Hematopoietic multipotent progenitor cell treated with erythropoietin and hydrocortisone succinate and interleukin-3 and kit ligand, for 8 days (in vitro differentiated cells): ENCODE data around the gene ADCY5.

Experiments
- DNase-seq: peaks from one replicate; pipeline ENCODE4 v3.0.0-alpha.2; 2015

Gene ADCY5

DNA sequence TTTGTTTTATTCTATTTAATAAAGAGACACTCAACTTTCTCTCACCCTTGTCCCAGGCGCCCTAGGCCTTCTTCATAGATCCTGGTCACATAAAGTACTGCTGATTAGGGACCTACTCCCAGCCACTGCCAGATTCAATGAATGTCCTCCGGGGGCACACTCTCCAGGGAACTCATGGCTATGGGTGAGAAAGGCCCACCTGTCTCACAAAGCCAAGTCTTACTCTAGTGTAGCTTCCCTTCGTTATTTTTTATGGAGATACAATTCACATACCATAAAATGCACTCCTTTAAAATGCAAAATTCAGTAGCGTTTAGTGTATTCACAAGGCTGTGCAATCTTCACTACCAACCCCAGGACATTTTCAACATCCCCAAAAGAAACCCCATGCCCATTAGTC, 87.8 kb downstream of the ADCY5 start:
- DNase-seq: no peak

DNA sequence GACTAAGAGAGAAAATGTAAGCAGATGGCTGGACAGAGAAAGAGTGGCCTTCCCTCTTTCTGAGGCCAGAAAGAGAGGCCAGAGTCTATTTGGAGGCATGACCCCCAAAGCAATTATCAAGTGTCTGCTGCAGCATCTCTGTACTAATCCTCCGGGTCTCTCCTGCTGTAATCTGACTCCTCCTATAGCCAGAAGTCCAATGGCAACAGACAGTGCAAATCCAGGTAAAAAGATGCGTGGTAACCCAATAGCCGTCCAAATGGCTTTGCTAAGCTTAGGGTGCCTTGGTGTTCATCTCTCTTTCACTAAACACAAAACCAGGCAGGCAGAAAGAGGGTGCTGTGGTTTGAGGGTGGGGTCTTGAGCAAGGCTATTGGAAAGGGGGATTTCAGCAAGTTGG, 91.6 kb downstream of the ADCY5 start:
- DNase-seq: no peak

DNA sequence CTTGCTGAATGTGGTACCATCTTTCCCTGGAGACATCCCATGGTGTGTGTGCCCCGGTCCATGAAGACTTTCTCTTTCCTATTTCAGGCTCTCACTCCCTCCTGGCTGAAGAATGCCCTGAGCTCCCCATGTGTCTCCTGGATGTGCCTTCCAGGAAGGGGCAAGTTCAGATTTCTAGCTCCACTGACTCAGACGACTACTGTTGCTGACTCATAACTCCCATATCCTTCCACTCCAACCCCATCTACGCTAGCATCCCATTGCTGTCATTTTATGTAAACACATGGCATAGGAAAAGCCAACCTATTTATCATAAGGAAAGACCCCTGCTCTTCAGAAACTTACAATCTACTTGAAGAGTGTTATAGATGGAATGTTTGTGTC, 95.0 kb downstream of the ADCY5 start:
- no peak for DNase-seq

DNA sequence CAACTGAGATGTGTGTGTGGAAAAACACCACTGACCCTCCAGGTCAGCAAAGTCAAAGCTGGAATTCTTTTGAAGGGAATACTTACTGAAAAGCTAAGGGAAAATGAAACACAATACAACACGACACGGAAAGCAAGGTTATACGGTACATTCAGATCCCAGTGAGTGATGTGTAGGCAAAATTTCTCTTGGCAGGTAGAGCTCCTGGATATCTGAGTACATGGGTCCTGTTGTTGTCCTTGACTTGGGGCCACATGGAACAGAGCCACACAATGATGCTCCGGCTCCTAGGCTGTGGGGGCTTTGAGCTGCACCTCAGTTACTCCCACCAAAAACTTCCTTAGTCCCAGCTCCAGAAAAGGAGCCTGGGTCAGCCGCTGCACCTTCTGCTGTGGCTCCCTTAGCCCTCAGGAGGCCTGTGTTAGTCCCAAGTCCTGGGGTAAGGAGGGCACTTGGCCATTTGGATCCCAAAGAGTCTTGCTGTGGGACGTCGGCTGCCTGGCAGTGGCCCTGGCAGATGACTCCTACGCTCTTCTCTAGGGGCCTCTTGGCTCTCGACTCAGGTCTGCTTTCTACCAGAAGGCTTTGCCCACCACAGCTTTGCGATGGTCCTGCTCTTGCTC, 95.6 kb downstream of the ADCY5 start:
- no peak for DNase-seq

DNA sequence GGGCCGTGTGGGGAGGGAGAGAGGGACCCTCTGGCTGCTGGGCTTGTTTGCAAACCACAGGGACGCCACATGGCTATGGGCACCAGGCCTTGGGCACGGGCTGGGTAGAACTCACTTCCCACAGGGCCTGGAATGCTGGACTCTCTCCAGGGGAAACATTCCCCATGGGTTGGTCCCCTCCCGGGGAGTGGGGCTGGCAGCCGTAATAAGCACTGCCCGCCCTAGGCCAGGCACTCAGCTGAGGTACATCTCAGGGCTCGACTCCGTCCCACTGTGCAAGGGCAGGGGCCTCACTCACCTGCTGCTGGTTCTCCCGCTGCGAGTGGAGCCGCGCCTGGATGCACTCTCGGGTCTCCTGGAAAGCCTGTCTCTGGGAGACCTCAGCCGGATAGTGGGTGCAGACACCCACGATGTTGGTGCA, 96.7 kb downstream of the ADCY5 start:
- no peak for DNase-seq

DNA sequence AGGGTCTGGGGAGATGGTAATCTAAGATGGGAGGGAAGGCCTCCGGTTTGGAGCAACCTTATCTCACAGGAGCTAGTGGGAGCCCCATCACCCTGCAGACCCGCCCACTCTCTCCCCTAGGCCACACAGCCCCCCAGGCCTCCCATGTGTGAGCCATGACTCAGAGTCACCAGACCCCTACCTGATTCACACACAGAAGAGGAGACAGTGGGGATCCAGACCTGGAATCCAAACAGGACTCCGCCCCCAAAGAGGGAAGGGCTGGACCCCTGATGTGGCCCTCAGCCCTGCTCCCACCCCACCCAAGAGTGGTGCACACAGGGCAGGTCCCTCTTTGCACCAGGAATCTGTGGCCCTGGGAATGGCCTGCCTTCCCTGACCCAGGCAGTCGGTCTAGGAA, 97.4 kb downstream of the ADCY5 start:
- no peak for DNase-seq

DNA sequence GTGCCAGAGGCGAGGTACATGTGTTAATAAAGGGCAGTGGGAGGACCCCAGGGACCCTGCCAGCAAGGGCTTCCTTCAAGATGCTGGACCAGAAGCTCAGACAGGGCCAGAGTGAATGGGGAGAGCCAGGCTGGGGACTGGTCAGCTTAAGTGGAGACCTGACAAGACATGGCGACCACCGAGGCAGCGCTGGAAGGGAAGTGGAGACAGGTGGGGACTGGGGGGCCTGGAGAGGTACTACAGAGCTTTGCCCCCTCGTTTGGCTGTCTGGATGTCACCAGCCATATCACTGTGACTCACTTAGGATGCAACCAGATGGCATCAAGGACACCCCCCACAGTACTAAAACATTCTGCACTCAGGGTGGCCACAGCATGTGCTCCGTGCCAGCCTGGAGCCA, 97.9 kb downstream of the ADCY5 start:
- no peak for DNase-seq

DNA sequence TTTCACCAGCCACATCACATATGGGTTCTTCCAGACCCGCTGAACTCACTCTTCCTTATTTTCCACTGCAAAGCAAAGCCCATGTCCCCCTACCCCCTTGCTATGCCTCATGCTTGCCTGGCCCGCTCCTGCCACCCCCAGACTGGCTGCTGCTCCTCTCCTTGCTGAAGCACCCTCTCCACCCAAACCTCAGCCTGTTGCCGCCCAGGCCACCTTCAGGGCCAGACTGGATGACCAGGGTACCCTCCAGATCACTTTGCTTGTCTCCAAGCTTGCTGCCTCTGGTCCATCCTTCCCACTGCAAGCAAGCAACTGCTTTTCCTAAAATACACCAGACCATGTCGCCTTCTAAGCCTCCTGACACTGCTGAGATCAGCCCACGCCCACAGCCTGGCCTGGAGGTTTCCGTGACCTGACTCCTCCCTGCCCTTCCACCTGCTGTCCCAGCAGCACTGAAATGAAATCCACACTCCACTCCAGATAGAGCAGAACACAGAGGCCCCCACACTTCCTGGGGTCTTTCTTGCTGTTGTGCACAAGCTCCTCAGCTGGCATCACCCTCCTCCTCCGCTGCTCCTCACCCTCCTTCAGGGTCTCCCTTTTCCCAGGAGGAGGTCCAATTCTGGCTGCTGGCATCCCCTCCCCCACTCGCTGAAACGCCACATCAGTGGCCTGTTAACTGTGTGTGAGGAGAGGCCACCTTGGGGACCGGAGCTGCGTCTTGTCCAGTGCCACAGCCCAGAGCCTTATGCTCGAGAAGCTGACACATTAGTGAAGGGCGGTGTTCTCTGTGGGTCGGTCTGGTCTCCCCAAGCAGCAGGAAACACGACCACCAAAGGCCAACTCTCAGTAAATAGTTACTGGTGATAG, 99.1 kb downstream of the ADCY5 start:
- no peak for DNase-seq

DNA sequence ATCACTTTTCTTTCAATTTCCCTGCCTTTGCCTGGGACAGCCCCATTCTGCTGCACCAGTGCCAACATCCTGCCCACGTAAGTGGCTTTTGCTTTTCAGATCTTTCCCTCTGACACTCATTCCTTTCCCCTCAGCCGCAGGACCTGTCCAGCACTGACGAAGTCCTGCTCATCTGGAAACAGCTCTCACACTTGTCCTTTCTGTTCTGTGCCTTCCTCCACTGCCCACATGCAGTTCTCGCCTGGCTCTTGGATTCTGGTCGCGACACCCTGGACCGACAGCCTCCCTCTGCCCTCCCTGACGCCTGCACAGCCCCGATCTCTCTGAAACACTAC, 99.7 kb downstream of the ADCY5 start:
- DNase-seq: no peak

DNA sequence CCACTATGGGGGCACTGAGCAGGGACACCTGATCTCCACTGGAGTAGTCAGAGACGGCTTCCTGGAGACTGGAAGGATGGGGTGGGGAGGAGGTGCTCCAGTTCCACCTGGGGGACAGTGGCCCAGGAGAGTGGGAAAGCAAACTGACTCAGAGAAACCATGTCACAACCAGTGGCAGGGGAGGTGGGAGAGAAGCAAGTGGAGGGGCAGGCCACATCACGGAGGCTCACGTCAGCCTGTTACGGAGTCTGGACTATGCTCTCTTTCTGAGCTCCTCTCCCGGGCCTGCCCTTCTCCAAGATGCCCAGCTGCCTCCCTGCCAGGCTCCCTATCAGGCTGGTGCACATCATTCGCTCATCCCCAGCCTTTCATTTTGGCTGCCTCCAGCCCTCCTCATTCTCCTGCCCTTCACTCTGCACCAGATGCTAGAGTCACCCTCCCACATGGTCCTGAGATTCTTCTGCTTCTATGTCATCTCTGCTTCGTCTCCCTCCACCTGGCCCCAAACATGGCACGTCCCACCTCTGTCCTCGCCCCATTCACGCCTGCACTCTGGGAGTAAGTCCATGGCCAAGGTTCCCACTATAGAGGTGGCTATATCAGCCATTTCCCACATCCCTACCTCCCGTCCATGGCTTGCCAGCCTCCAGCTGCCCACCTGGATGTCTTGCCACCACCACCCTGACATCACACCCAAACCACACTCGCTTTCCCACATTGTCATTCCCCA, 100.3 kb downstream of the ADCY5 start:
- no peak for DNase-seq

DNA sequence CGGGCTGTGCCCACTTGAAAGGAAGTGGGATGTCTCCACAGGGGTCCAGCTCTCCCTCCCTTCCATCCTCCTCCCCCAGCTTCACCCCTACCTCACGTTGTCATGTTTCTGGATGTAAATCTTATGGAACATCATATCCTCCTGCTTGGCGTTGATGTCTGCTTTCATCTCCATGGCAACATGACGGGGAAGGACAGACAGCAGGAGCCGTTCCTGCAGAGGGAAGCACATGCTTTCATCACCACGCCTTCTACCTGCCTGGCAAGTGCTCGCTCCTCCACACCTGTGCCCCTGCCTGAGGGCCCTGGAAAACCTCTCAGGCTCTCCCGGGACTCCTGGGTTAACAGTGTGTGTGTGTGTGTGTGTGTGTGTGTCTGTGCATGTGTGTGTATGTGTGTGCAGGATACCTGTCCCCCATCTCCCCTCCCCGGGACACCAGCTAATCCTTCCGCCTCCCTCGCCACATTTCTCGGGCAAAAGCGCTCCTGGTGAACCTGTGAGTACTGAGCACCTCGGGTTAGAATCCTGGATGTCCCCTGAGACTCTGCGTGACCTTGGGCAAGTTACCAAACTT, 101.1 kb downstream of the ADCY5 start:
- DNase-seq: no peak

DNA sequence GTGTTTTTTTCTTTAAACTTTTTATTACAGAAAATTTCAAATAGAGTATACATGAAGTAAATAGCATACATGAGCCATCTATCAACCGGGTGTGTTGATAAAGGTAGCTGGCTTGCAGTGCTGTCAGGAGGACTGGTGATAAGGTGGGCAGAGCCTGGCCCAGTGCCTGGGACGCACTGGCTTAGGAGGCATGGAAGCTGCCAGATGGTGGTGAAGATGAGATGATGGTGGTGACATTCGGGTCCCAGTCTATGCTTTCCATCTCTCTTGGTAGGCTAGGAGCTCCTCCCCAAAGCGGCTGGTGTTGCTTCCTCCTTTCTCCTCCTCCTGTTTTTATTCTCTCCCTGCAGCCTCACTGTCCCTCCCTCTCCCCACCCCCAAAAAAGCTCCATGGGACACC, 101.7 kb downstream of the ADCY5 start:
- DNase-seq: peak; percentile 90

DNA sequence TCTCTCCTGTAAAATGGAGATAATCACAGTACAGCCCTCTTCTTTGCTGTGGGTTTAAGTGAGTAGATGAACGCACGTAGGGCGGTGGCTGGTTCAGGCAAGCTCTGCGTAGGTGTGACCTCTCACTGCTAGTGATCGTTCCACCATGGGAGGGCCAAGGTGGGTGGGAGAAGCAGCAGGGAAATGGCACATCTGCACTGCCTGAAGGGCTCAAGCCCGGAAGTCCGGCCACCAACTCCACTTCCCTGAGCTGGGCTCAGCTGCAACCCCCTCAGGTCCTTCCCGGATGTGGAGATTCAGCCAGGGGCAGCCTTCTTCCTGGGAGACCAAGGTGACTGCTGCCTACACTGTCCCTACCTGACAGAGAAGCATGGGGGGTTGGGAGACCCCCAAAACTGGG, 102.9 kb downstream of the ADCY5 start:
- DNase-seq: peak; percentile 2

DNA sequence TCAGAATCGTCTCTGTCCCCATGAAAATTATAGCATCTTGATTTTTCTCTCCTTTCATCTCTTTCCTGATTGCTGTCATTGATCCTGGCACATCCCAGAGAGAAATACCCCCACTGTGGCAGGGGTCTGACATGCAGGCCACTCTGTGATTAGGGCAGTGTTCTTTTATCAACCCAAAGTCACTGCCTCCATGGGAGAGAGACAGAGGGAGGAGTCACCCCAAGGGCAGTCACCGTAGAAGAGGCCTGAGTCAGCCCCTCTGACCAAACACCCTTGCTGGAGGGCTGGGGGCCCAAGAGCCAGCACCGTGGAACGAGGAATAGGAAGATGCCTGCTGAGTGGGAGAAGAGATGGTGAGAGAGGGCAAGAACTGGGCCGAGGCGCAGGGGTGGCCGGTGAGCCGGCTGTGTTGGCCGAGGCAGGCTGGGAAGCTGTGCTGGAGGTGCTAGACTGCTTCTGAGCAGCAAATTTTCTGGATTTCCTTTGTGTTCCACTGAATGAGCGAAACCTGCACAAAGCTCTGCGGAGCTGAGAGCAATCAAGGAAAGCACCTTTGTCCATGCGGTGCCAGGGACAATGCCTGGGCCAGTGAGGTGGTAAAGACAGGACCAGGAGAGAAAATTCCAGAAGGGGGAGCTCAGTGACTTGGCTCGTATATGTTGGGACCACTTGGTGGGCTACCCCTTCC, 103.8 kb downstream of the ADCY5 start:
- DNase-seq: no peak

DNA sequence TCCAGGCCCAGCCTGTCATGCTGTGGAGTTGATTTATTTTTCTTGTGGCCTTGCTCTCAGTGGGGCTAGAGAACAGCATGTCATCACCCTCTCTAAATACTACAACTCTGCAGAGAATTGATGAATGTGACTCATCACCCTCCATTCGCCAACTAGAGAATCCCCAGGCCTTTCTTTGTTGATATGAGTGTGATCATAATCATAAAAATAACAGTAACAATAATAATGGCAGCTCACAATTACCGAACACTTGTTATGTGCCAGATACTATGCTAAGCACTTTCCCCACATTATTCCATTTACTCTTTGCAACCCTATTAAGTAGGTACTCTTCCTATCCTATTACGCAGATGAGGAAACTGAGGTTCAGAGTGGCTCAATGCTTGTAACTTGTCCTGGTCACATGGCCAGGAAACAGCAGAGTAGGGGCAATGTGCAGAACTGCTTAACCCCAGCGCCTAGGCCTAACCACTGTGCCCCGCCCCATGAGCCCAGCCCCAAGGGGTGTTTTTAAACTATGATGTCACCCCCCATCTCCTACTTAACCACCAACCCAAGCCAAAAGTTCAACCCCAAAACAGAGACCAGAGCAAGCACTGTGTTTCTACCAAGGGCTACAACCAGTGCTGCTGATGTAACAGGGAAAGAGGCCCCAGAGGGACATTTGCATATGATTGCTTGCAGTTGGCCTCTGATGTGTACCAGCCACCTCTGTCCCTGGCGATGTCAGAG, 104.5 kb downstream of the ADCY5 start:
- peak; percentile 6 for DNase-seq

DNA sequence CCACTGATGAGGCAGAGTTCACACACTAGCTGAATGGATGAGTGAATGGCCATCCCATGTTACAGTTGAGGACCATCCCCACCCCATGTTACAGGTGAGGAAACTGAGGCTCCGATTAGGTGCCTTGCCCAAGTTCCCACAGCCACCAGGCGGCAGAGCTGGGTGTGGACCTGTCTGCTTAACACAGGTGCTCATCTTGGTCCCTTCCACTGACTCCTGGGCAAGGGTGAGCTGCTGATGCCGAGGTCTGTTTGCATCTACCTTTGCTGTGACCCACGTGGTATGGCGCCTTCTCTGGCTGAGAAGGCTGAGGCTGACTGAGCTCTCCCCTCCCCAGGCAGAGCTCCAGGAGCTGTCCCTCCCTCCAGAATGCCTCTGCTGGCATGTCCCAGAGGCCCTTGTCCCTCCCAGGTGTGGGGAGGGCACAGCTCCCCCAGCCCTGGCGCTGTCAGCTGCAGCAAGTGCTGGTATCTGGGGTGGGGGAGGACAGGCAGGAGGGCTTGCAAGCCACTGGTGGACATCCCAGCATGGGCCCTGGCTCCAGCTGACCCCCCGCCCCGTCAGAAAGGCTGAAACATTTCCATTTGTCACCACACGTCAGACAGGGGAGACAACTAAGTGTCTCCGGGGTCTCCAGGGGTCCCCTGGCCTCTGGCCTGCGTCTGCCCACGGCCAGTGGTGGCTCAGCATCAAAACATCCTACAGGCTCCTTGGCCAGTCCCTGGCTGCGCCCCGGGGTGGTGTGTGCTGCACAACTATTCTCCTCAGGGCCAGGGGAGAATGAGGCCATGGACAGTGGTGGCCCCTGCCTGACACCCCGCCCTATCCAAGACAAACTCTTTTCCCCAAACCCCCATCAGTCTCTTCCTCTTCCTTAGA, 105.4 kb downstream of the ADCY5 start:
- no peak for DNase-seq

DNA sequence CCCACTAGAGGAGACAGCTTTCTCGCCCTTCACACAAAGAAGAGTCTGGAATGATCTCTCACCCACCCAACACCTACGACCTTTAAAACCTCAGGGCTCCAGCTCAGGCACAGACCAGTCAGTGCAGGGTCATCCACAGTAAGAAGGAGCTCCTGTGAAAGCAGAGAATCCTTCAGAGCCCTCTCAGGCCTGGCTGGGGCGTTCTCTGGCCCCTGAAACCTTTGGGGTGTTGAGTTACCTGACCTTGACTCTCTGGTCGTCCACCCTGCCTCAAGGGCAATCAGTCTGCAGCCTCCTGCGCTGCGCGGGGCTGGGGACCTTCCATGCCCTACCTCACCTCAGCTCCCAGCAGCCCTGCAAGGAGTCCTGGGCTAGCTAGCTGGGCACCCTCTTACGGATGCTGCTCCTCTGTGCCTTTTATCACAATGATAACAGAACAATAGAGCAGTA, 106.2 kb downstream of the ADCY5 start:
- DNase-seq: no peak

DNA sequence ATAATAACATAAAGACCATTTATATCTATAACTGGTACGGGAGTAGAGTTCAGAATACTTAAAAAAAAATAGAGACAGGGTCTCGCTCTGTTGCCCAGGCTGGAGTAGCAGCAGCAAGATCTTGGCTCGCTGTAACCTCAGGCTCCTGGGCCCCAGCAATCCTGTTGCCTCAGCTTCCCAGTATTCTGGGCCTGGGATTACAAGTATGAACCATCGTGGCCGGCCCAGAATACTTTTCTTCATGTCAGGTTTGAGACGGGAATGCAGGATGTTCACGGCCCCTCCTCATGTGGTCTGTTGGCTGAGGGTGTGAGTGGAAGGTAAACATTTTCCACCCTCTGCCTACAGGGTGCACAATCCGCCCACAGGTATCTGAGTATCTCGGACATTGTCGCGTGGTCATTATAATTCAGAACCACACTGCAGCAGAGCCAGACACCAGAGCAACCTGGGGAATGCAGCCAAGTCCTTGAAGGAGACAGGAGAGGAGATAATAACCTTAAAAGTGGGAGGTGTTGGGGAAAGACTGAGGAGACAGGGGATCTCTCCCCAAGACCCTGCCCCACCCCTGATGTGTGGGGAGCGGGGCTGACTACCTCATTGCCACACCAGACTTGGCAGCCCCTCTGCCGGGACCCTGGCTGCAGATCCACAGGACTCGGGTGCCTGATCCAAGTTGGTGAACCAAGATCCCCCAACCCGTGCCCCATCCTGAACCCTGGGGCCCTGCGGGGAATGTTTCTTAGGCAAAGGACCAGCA, 106.8 kb downstream of the ADCY5 start:
- no peak for DNase-seq

DNA sequence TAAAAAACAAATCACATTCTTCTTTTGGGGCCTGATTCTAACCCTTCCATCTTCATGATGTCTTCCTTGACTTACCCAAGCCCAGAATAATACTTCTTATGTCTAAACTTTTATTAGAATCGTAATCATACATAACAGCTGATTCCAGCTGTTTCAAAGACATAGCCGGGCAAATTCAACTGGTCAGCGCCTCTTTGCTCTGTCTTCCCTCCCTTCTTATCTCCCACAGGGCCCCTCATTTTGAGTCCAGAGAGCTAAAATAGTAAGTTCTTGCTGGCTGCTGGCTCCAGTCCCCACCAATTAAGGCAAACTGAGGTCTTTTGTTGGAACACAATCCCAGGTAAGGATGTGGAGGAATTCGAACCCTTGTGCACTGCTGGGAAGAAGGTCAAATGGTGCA, 108.6 kb downstream of the ADCY5 start:
- no peak for DNase-seq

DNA sequence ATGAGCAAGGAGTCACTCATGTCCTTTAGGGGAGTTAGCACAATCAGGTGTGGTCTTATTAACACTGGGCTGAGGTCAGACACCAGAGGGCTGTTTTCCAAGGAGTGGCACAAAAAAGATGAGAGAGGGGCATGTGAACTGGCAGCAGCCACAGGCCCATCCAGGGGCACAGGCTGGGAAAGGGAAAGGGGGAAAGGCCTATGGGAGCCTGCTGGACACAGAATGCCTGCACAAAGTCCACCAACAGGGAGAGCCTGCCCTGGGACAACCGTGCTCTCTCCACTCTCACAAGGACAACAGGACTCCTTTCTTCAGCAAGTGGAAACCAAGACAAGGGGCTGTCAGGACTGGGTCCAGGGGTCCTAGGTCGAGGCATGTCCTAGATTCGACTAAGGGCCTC, 109.6 kb downstream of the ADCY5 start:
- DNase-seq: no peak
